ENCODE data around the gene SNED1.

The SNED1 gene

DNA sequence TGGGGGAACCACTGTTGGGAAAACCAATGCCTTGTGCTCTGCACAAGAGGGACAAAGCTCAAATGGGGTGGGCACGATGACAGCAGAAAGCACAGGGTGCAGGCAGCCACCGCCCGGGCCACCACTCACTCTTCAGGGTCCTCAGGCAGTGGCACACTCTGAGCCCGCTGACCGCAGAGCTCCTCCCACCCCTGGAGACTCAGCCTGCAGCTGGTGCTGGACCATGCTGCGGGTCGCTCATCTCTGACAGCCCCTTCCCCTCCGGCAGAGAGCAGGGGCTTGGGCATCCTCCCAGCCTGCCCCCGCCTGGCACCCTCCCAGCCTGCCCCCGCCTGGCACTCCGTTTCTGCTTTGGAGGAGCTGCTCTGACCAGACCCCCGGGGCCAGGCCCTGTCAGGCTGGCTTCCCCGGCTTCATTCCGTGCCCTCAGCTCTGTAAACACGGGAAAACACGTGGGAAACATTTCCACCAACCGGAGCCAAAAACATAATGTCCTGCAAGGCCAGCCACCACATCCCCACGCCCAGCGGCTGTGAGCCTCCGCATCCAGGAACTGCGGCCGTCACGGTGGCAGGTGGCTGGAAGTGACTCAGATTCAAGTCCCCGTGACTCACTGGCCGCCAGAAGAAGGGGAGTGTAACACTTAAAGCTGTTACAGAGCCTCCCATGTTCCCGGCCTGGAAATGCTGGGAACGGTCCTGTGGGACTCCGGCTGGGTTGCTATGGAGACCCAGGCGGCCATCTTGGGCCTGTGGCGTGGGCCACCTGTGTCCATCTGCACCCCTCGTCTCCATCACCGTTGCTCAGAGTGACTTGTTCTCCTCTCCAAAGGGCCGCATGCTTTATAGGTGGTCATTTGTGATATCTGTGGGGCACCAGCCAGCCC, 6.8 kb upstream of the SNED1 start:
- DNase-seq, result peak in 44 of 58 donors; percentile 14 to 88 (median 60)

GRCh38 chr2:240992572-240993291, 5.7 kb upstream of the SNED1 start:
- DNase-seq, result peak in 4 of 58 donors; percentile 24 to 57 (median 44)

DNA sequence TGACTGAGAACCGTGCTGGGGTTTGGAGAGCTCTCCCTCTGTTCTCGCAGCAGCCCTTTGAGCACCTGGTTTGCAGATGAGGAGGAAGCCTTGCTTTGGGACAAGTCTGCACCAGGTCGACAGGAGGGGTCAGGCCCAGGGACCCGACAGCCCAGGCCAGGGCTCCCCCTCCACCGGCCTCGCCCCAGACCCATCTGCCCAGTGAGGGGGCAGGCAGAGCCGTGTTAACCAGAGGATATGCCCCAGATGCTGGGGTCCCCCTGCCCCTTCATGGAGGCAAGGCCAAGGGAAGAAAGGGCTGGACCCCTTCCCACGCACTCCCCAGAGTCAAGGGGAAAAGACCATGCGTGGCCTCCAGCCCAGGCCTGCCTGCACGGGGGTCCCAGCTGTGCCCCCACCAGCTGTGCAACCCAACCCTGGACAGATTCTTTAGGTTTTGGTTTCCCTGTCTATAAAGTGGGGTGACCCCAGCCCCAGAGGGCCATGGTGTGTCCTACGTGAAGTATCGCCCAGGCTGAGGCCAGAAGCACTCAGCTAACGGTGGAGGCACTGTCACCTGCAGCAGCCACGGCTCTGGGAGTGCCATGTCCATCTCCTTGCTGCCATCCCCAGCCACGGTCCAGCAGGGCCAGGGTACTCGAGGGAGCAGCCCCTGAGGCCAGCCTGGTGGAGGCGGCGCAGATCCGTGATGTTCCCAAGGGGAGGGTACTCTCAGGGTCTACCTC, 4.8 kb upstream of the SNED1 start:
- no peak for DNase-seq

DNA sequence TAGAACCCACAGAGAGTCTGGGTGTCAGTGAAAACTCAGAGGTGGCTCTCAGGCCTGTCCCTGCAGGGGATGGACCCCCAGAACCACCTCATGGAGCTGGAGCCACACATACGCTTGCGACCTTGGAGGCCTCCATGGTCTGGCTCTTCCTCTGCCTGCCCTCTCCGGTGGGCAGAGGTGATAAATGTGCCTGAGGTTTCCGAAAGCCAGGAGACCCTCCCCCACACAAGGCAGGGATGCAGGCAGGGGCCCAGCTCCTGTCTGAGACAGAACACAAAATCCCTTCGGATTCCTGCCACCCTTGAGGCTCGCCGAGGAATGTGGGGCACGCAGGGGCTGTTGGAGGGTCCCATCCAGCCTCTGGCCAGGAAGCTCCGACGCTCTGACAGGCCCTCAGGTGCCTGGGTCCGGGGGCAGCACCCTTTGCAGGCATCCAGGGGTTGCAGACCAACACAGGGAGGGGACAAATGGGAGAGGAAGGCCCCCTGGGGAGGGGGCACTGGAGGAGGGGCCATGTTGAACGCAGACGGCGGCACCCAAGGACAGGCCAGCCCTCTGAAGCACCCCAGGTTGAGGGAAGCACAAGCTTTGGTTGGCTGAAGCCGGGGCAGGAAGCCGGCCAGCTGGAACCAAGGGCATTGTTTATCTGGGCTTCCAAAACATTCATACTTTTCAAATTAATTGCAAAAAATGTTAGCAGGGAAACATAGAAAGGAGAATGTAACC, 4.1 kb upstream of the SNED1 start:
- DNase-seq, result no peak

GRCh38 chr2:240995041-240996021, 3.1 kb upstream of the SNED1 start:
- no peak for DNase-seq

DNA sequence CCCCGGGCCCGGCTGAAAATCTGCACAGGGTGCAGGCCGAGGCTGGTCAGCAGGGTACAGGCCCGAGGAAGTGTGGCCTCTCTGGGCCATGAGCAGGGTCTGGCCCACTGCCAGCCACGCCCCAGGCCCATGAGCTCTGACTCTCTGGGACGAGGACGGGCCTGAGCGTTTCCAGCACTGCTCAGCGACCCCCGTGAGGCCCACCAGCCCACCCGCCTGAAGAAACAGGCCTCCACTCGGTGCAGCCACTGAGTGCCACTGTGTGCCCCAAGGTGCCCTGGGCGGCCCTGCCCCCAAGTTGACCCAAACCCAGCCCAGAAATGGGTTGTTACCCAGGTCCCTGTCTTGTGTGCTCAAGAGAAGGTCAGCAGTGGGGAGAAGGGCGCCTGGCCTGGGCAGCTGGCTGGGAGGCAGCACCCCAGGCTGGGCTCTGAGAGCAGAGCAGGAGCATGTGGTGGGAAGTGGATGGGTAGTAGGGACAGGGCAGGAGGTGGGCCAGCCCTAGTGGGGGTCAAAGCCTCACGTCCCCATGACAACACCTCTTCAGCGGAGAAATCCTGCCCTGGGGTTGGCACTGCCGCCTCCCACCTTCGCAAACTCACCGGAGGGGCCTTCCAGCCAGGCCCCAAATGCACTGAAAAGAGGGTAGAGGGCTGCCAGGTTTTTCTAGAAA, 2.1 kb upstream of the SNED1 start:
- DNase-seq, result no peak

GRCh38 chr2:240996834-240997140, 1.6 kb upstream of the SNED1 start:
- no peak for DNase-seq

- no peak for DNase-seq
Measured at GRCh38 chr2:240997141-240997855, 1.1 kb upstream of the SNED1 start.

DNA sequence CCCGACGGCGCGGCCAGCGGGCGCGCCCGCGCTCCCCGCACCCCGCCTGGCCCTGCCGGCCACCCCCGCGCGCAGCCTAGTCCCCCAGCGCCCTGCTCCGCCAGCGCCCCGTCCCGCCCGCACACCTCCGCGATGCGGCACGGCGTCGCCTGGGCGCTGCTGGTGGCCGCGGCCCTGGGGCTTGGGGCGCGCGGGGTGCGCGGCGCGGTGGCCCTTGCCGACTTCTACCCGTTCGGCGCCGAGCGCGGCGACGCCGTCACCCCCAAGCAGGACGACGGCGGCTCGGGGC, 232 bp downstream of the SNED1 start:
- no peak for DNase-seq

GRCh38 chr2:240998995-240999791, 775 bp downstream of the SNED1 start:
- no peak for DNase-seq

- DNase-seq, result no peak
Measured at GRCh38 chr2:240999873-241000541, 1.6 kb downstream of the SNED1 start.

DNA sequence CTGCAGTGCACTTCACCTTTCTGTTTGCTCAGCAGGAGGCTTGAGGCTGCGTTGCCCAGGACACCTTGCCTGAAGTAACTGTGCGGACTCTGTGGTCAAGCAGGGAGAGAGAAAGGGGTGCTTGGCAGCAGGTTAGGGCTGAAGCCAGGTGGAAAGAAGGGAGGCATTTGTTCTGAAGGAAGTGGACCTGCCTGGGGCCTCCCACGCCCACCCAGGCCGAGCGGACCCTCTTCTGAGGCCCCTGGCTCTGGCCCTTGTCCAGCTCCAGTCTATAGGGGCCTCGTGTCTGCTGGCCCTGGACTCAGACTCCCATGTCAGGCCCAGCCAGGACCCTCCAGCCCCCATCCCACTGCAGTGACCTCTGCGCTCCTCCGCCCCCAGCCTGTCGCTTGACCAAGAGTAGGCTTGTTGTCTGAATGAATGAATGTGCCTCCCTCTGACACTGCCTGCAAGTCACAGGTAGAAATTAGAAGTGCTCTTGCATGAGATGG, 2.5 kb downstream of the SNED1 start:
- no peak for DNase-seq

DNA sequence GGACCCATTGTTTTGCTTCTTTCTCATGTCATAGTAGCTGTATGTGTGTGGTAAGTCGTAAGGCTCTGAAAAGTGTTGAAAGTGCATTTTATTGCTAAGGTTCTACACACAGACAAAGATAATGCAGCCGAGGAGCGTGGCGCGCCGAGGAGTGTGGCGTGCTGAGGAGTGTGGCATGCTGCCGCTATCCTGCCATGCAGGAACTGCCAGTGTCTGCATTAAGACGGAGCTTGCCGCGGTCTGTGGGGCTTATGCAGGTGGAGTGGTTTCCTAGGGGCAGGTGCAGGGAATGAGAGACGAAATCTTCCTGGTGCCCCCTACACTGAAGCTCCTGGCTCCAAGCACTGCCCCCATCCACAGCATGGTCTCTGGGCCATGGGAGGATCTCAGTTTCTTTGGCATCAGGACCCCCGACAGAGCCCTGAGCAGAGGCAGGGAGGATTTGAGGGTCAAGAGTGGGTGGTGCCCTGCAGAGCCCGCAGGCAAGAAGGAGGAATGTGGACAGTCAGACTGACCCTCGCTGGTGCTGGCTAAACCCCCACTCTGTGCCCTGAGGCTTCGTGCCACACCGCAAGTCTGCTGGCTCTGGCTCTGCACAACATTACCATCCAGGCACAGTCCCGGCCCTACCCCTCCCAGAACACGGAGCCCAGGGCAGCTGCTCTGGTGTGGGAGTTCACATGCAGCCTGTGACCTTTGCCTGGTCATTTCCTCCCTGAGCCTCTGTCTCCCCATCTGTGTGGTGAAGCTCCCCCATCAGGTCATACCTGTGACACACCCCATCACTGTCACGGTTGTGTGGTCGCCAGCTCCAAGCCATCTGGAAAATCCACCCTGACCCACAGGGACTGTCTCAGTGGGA, 3.2 kb downstream of the SNED1 start:
- DNase-seq, result no peak

GRCh38 chr2:241002275-241003046, 4.0 kb downstream of the SNED1 start:
- no peak for DNase-seq

DNA sequence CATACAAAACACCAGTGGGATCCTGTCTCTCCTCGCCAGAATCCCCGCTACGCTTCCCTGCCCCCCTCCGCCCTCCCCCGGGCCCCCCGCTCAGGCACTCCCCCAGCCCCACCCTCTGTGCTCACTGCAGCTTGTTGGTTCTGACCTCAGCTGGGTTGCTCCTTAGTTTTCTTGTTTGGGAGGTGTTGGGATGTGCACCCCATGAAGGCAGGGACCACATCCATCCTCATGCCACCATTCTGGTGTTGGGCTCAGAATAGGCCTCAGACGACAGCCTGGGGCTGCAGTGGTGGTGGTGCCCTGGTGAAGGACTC, 4.6 kb downstream of the SNED1 start:
- no peak for DNase-seq

DNA sequence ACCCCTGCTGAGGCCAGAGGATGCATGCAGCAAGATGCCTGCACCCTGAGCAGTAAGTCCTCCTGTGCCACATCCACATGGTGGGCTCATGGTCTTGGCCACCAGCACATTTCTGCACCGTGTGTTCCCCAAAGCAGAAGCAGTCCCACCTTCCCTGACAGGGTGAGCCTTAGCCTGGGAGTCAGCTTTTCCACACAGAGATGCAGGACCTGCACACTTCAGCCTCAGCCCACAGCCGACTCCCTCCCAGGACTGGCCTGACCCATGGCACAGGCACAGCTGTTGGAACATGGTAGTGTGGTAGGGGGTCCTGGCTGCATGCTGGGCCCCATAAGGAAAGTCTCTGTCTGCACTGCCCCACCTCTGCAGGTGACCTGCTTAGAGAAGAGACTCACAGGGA, 5.0 kb downstream of the SNED1 start:
- no peak for DNase-seq
